ENCODE measurements around the gene TMEM178B.

The TMEM178B gene

DNA sequence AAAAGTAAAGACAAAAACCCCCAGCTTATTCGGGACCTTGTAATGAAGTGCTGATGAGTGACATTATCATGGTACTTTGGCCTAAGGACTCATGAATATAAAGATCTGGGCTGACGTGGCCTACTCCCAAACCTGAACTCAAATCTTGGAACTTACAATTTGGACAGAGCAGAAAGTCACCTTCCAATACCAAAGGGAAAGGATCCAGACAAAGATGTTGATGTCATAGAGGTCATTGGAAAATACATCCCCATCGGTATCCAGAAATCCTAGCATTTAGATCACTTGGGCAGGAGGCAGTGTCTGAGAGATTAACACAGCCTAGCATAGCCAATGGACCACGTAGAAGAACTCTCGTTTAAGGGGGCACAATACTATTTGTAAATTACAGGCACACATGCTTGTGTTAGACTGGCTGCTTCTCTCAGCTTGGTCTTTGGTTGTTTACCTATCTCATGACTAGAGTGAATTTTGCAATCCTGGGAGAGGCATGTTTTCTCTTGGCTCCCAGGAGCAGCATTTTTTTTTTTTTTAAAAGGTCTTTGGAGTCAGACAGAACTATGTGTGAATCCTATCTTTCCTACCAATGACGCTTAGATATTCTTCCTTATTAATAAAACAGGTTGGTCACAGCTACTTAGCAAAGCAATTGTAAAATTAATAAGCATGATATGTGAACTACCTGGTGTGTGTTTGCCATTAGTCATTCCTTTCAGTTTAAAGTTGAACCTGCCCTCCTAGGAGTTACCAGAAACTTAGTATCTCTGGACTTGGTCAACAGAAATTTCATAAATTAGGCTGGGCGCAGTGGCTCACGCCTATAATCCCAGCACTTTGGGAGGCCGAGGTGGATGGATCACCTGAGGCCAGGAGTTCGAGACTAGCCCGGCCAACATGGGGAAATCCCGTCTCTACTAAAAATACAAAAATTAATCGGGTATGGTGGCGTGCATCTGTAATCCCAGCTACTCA lies 31.4 kb upstream of the TMEM178B start:
- TF ChIP-seq, protein P1, sequence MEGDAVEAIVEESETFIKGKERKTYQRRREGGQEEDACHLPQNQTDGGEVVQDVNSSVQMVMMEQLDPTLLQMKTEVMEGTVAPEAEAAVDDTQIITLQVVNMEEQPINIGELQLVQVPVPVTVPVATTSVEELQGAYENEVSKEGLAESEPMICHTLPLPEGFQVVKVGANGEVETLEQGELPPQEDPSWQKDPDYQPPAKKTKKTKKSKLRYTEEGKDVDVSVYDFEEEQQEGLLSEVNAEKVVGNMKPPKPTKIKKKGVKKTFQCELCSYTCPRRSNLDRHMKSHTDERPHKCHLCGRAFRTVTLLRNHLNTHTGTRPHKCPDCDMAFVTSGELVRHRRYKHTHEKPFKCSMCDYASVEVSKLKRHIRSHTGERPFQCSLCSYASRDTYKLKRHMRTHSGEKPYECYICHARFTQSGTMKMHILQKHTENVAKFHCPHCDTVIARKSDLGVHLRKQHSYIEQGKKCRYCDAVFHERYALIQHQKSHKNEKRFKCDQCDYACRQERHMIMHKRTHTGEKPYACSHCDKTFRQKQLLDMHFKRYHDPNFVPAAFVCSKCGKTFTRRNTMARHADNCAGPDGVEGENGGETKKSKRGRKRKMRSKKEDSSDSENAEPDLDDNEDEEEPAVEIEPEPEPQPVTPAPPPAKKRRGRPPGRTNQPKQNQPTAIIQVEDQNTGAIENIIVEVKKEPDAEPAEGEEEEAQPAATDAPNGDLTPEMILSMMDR (IDR thresholded peaks at IDR 0.05; ENCODE audit: low read depth, low read length, missing control alignments), result no peak
- no peak overlapping the region for H3K4me3 ChIP-seq (replicated peaks; ENCODE audit: low read depth, low read length)
- no peak for DNase-seq (ENCODE audit: extremely low read depth, low read depth)

DNA sequence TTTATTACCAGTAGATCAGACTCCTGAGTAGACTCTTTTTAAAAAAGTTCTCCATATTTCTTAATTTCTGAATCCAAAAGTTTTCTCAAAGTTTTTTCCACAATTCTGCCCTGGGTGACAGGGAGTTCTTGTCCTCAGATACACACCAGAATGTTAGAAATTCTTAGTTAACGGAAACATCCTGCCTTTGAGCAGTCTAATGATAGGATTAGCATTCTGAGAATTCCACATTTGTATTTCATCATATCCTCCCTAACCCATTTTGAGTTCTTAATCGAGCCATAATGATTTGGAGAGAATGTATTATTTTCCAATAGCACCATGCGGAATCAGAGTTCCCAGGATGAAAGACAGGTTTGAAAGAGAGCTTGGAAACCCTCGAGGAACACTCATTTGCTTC lies 30.2 kb upstream of the TMEM178B start:
- H3K4me3 ChIP-seq (replicated peaks; ENCODE audit: low read depth, low read length), result no peak overlapping the region
- no peak for DNase-seq (ENCODE audit: extremely low read depth, low read depth)
- TF ChIP-seq, protein P1 (IDR thresholded peaks at IDR 0.05; ENCODE audit: low read depth, low read length, missing control alignments), result no peak

DNA sequence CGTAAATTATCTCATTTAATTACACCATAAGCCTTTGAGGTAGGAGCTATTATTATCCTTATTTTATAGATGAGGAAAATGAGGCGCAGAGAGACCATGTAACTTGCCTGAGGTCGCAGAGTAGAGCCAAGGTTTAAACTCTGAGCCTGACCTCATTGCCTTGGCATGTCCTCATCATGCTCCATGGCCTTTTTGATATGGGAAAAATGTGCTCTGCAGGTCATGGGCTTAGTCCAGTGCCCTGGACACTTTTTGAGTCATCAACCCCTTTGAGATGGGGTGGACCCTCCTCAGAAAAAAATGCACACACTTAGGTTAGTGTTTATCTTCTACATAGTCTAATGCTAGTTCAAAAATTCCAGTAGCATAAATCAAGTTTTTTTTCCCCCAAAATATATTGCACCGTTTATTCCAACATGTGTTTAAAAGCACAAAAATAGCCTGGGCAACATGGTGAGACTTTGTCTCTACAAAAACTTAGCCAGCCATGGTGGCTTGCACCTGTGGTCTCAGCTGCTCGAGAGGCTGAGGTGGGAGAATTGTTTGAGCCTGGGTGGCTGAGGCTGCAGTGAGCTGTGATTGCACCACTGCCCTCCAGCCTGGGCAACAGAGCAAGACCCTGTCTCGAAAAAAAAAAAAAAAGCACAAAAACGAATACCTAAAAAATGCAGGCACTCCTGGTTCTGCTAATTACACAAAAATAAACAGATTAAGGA lies 28.6 kb upstream of the TMEM178B start:
- TF ChIP-seq, protein P1 (IDR thresholded peaks at IDR 0.05; ENCODE audit: low read depth, low read length, missing control alignments), result no peak
- DNase-seq (ENCODE audit: extremely low read depth, low read depth), result no peak
- H3K4me3 ChIP-seq (replicated peaks; ENCODE audit: low read depth, low read length), result no peak overlapping the region

DNA sequence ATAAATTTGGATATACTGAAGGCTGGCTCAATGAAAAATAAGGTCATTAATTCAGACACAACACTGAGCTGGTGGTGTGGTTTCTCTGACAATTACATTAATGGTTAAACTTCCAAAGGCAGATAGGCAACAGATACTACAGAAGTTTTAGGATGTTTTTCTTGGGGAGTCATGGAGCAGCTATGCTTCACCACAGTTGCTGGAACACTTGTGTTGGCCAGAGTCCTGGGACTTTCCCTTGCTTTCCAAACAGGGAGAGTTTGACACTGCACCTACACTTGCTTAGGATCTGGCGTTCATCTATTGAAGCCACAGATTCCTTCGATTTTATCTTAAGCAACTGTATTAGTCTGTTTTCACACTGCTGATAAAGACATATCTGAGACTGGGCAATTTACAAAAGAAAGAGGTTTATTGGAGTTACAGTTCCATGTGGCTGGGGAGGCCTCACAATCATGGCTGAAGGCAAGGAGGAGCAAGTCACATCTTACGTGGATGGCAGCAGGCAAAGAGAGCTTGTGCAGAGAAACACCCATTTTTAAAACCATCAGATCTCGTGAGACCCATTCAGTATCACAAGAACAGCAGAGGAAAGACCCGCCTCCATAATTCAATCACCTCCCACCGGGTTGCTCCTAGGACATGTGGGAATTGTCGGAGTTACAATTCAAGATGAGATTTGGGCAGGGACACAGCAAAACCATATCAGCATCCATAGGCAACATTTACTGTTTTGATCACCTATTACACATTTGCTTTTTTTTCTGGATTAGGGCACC lies 27.8 kb upstream of the TMEM178B start:
- TF ChIP-seq, protein P1 (IDR thresholded peaks at IDR 0.05; ENCODE audit: low read depth, low read length, missing control alignments), result no peak
- no peak overlapping the region for H3K4me3 ChIP-seq (replicated peaks; ENCODE audit: low read depth, low read length)
- DNase-seq (ENCODE audit: extremely low read depth, low read depth), result no peak

DNA sequence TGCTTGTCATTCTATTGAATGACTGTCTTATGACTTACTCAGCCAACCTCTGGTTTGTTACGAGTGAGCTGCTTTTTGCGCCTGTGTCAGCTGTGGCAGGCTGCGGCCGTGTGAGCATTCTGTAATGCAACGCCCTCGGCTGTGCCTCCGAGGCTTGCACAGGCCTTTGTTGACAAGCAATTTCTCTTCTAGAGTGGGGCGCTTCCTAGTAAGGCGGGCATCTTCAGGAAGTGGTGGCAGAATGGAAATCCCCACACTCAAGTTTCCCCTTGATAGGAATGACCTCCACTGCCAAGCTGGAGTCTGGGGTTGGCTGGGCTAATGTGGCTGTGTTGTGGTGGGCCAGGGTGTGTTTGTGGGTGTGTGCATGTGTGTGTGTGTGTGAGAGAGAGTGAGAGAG lies 20.2 kb upstream of the TMEM178B start:
- no peak for DNase-seq (ENCODE audit: extremely low read depth, low read depth)
- H3K4me3 ChIP-seq (replicated peaks; ENCODE audit: low read depth, low read length), result no peak overlapping the region
- TF ChIP-seq, protein P1 (IDR thresholded peaks at IDR 0.05; ENCODE audit: low read depth, low read length, missing control alignments), result no peak

DNA sequence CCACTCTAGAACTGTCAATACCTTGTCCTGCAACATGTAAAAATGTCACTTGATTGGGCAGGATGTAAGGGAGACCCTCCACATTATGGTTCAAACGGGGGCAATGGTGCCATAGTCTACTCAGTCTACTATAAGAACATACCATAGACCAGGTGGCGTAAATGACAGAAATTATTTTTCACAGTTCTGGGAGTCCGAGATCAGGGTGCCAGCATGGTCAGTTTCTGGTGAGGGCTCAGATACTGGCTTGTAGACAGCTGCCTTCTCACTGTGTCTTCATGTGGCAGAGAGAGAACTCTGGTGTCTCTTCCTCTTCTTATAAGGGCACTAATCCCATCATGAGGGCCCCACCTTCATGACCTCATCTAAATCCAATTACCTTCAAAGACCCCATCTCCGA lies 18.7 kb upstream of the TMEM178B start:
- no peak for DNase-seq (ENCODE audit: extremely low read depth, low read depth)
- TF ChIP-seq, protein P1 (IDR thresholded peaks at IDR 0.05; ENCODE audit: low read depth, low read length, missing control alignments), result no peak
- no peak overlapping the region for H3K4me3 ChIP-seq (replicated peaks; ENCODE audit: low read depth, low read length)

All from HFF-Myc (cell line).